AG09319 (cell line): Measurements from ENCODE around the gene TCL1A.

Experiments used
- DNase-seq: peaks from one replicate; pipeline ENCODE4 v3.0.0-alpha.2; 2010; ENCODE audit warnings: low read depth; ENCODE audit errors: extremely low read depth
- CTCF ChIP-seq: IDR thresholded peaks from 2 replicates; pipeline ENCODE4 v1.5.1; 2011; ENCODE audit warnings: low read depth, mild to moderate bottlenecking, inconsistent platforms, low read length, moderate library complexity

TCL1A gene

GRCh38 chr14:95696741-95697140 is 17.2 kb downstream of the TCL1A start:
- no peak for TF ChIP-seq CTCF
- no peak for DNase-seq

- no peak for TF ChIP-seq CTCF
- no peak for DNase-seq
These were observed 18.0 kb downstream of the TCL1A start for GRCh38 chr14:95695913-95696312.

GRCh38 chr14:95695051-95695450 is 18.9 kb downstream of the TCL1A start:
- DNase-seq: no peak
- TF ChIP-seq CTCF: no peak

- TF ChIP-seq CTCF: no peak
These were observed 21.8 kb downstream of the TCL1A start for GRCh38 chr14:95692109-95692508.

GRCh38 chr14:95691591-95691990 is 22.3 kb downstream of the TCL1A start:
- no peak for DNase-seq
- TF ChIP-seq CTCF: no peak

More at GRCh38 chr14:95692109-95692508, 21.8 kb downstream of the TCL1A start:
- no peak for DNase-seq

GRCh38 chr14:95690815-95691214 is 23.1 kb downstream of the TCL1A start:
- DNase-seq: no peak
- TF ChIP-seq CTCF: no peak

- no peak for TF ChIP-seq CTCF
These were observed 24.5 kb downstream of the TCL1A start for GRCh38 chr14:95689441-95689840.

More at GRCh38 chr14:95689441-95689840, 24.5 kb downstream of the TCL1A start:
- DNase-seq: no peak
